Mammary epithelial cell (primary cell): ENCODE measurements around the gene DAO.

Experiments
- CTCF ChIP-seq, 2 donors: IDR thresholded peaks in 1 of 2; conservative IDR thresholded peaks in 1 of 2; 2 replicates each; pipeline ENCODE4 v1.5.1; 2011 to 2012; ENCODE audit warnings: inconsistent platforms in 2 of 2, low read length in 2 of 2, mild to moderate bottlenecking in 2 of 2, control low read depth in 1 of 2, low read depth in 1 of 2; ENCODE audit not compliant: insufficient read depth in 1 of 2; ENCODE audit errors: extremely low read depth in 1 of 2
- EZH2 ChIP-seq: IDR thresholded peaks from 2 replicates; pipeline ENCODE4 v1.6.1; 2012; ENCODE audit warnings: low read length, inconsistent platforms, borderline replicate concordance

DNA sequence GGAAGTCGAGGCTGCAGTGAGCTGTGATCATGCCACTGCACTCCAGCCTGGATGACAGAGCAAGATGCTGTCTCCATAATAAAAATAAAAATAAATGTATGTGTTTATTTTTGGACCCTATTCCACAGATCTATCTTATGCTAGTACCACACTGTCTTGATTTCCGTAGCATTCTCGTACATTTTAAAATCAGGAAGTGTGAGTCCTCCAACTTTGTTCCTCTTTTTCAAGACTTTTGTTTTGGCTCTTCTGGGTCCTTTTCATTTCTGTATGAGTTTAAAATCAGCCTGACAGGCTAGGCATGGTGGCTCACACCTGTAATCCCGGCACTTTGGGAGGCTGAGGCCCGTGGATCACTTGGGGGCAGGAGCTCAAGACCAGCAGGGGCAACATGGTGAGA, 25.8 kb downstream of the DAO start:
- TF ChIP-seq CTCF (conservative IDR thresholded peaks at IDR 0.05 in 1 of 2, IDR thresholded peaks at IDR 0.05 in 1 of 2; ENCODE audit: extremely low read depth in 1 of 2, insufficient read depth in 1 of 2, low read depth in 1 of 2, low read length in 2 of 2) (no peak), EZH2 (no peak)
